Measurements from ENCODE around the gene C12orf76.
"Not testable (repeated sequence)": the region's sequence is repeated elsewhere in the genome, so short reads cannot be mapped to it uniquely, and the experiment has no call there.

Gene C12orf76, protein sequence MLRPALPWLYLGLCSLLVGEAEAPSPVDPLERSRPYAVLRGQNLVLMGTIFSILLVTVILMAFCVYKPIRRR

DNA sequence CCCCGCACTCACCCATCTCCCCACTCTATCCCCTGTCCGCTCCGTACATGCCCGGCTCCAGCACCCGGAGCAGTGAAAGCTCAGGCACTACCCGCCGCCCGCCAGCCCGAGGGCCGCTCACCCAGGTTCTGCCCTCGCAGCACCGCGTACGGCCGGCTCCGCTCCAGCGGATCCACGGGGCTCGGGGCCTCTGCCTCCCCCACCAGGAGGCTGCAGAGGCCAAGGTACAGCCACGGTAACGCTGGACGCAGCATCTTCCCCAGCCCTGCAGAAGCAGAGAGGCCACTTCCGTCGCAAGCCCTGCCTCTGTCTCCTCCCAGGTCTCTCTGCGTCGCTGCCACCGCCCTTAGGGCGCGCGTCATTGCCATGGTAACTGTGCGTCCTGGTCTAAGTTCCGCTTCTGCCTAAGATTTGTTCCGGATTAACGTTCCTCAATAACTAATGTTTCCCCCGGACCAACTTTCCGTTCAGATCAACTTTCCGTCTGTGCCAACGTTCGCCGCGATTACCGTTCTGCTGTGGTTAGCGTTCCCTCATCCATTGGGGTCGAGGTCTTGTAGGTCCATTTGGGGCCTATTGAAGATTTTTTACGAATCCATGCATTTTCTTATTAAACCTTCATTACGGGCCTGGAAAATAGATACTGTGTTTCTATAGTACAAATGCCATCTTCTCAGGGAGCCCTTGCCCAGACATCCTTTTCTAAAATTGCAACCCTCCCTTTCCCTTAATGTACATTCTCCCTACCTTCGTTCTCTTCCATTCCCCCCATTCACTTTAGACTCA is at the start of gene C12orf76:
Gene C12orf76, minus strand, starts transcription at position 281 of the 786 bp plus-strand sequence. Its CDS starts 27 bp downstream, at position 254.
- DNase-seq (ENCODE audit: low spot score): peak; percentile 92

DNA sequence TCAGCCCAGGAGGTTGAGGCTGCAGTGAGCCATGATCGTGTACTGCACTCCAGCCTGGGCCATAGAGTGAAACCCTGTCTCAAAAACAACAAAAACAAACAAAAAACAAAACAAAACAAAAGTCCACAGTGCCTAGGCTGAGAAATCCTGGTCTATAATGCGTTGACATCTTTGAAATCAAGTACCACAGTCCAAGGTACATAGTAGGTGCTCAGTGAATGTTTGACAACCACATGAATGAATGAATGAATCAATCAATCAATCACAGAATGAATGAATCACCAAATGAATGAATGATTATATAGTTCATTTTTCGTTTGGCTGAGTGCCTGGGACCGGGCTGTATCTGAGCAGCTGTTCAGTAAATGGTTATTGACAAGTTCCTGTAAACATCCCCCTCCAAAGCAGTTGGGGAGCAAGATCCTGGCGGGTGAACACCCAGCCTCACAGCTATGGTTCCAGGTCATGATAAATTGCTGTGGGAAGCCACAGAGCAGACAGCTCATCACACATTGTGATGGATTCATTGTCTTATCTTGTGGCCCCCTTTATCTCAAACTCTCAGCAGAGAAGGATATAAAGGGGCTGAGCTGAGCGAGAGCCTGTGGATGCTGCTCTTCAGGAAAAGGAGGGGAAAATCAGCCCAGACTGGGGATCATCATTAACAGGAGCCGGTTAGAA is 45.4 kb upstream of the C12orf76 start:
- no peak for DNase-seq (ENCODE audit: low spot score)

DNA sequence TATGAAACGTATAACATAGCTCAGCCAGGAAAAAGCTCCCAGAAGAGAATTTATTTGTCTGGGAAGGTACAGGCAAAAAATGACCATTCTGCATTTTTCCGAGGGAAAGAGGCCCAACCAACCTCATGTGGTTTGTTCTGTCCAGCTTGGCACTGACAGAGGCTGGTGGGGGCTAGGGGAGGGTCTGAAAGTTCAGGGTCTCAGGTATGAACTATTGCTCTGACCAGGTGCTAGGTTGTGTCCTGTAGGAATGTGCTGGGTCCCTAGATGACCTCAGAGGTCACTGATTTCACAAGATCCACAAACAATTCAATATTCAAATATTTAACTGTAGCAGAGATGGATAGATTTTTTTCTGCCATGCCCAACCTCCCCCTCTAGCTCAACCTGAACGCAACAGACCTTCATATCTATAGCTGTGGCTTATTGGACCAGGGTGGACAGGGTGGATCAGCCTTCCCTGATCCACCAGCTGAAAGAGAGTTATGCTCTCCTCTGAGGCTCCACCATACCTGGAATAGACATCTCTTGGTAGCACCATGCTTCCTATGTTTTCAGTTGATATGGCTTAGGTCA is 42.9 kb upstream of the C12orf76 start:
- no peak for DNase-seq (ENCODE audit: low spot score)

DNA sequence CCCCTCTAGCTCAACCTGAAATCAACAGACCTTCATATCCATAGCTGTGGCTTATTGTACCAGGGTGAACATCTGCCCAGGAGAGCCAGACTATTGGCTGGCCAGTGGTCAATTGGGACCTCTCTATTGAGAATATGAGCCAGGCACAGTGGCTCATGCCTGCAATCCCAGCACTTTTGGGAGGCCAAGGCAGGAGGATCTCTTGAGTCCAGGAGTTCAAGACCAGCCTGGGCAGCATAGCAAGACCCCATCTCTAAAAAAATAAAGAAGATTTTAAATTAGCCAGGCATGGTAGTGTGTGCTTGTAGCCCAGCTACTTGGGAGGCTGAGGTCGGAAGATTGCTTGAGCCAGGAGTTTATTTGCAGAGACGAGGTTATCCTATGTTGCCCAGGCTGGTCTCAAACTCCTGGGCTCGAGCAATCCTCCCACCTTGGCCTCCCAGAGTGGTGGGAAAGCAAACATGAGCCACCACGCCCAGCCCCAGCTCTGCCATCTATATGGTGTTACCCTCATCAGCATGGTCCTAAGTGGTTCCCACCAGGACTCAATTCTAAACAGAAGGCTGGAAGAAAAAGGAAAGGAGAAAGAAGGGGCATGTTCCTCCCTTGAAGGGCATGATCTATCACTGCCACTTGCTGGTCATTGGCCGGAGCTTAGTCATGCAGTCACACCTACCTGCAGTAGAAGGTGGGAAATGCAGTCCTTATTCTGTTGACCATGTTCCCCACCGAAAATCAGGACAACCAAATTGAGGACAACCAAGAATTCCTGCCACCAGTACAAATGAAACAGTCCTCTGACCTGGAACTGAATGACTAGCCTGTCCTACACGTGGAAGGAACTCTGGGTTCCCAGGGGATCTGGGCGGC is 42.2 kb upstream of the C12orf76 start:
- DNase-seq (ENCODE audit: low spot score): no peak

DNA sequence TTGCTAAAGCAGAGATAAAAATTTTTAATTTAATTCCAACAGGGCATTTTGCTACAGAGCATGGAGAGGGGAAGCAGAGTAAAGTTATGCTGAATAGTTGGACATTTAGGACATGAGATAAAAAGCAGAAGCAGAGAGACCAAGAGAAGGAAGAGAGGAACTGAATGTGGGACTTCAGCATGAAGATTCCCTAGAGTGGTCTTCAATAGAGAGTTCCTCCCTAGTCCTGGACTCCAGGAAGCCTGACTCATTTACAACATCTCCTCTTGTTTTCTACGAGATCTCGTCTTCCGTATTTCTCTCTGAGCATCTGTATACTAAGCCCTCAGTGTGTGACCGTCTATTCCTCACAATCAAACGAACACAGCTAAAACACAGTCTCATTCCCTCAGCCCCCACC is 40.6 kb upstream of the C12orf76 start:
- DNase-seq (ENCODE audit: low spot score): no peak

DNA sequence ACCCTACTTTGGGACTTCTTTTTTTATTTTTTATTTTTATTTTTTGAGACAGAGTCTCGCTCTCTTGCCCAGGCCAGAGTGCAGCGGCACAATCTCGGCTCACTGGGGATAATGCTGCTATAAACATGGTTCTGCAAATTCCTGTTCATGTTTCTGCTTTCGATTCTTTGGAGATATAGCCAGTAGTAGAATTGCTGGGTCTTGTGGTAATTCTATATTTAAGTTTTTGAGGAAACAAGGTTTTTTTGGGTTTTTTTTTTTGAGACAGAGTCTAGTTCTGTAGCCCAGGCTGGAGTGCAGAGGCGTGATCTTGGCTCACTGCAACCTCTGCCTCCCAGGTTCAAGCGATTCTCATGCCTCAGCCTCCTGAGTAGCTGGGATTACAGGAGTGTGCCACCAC is 39.9 kb upstream of the C12orf76 start:
- not testable (repeated sequence) for DNase-seq (ENCODE audit: low spot score)

DNA sequence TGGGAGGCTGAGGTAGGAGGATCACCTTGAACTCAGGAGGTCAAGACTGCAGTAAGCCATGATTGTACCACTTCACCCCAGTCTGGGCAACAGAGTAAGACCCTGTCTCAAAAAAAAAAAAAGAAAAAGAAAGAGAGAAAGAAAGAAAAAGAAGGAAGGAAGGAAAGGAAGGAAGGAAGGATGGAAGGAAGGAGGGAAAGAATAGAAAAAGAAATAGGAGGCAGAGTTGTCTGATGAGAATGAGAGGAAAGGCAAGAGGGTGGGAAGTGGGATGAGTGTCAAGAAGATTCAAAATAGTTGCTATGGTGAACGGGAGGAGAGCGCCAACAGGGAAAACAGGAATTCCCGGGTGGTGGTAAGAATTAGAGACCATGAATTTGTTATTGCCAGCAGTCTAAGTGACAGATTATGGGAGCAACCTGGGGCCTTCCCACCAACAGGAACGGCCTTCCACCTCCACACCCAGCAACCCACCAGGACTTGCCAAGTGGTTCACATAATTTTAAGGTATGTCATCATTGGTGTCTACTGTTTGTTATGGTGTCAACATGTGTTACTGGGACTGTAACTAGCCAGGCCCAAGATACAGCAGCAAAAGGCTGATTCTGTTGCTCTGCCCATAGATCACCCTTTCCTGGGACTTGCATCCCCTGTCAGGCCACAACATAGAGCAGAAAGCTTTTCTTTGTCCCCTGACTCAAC is 36.1 kb upstream of the C12orf76 start:
- DNase-seq (ENCODE audit: low spot score): no peak

DNA sequence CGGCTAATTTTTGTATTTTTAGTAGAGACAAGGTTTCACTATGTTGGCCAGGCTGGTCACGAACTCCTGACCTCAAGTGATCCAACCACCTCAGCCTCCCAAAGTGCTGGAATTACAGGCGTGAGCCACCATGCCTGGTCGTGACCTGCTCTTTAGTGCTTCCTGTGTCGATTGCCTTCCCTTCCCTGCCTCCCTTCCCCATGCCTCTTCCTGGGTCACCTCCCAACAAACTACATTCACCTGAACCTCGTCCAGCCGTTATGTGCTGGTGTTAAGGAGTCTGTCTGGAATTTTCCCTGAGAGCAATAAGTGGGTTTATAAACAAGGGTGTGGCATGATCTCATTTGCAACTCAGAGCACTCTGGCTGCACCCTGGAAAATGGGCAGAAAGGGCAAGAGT is 32.1 kb upstream of the C12orf76 start:
- DNase-seq (ENCODE audit: low spot score): no peak

DNA sequence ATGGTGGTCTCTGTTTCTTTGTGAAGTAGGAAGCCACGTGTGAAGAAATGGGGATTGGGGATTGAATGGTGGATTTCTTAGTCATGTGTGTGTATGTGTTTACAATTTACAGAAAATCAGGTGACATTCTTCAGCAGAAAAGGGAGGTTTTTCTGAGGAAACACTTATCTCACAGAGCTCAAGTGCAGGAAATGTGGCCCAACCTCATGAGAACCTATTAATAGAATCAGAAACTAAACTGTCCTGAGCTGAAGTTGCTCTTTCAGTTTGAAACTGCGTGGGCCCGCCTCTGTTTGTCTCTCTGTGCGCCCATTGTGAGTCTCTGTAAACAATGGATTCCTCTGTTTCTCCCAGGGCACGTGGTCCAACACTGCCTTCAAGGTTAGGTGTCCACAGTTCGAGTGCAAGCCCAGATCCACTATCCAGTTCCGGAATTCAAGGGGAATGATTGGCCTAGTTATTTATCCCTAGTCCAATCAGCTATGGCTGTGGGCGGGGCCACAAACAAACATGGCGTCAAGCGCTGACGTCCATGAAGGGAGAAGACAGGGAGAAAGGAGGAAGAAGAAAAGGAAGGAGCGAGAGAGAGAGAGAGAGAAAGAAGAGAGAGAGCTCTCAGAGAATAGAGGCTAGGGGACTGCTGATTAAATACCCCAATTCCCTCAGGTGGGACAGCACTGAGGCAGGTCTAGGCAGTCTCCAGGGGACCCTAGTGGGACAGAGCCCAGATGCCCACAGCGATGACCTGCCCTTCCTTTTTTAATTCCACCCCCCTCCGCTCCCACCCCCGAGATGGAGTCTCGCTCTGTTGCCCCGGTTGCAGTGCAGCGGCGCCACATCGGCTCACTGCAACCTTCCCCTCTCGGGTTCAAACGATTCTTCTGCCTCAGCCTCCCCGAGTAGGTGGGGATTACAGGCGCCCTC is 31.4 kb upstream of the C12orf76 start:
- DNase-seq (ENCODE audit: low spot score): no peak

DNA sequence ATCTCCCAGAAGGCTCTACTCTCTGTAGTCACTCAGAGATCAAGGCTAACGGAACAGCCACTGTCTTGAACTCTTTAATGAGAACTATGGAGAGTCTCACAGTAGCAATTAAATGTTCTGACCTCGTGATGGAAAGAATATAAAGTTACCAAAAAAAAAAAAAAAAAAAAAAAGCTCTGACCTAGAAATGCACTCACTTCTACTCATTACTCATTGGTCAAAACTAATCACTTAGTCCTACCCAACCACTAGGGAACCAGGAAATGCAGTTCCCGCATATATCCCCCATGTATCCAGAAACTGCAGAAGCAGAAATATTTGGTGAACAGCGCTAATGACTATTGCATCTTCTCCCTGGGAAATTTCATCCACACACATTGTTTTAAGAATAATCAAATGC is 29.5 kb upstream of the C12orf76 start:
- no peak for DNase-seq (ENCODE audit: low spot score)

DNA sequence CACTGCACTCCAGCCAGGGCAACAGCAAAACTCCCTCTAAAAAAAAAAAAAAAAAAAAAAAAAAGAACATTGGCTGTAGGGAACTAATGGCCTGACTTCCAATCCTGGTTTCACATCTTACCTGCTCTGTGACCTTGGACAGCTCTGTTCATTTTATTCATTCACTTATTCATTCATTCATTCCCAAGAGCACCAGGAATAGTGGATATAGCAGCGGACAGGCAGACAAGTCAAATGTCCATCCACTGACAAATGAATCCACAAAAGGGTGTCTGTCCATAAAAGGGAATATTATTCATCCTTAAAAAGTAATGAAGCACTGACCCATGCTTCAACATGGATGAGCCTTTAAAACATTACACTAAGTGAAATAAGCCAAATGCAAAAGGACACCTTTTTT is 27.6 kb upstream of the C12orf76 start:
- no peak for DNase-seq (ENCODE audit: low spot score)

DNA sequence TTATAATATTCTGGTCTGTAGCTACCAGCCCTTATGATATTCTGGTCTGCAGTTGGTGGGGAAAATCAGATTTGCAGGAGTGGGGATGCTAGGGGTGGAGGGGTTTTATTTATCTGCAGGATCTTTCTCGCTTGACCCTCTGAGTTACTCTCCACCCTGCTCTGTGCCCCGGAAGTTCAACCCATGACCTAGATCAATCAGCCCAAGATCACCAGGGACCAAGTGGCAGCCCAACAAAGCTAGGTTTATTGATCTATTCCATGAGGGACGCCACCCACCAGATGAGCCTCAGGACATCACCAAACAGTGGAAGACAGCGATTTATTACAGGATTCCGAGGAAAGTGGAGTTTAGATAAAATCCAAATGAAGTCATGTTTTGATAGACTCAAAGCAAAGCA is 25.8 kb upstream of the C12orf76 start:
- no peak for DNase-seq (ENCODE audit: low spot score)

DNA sequence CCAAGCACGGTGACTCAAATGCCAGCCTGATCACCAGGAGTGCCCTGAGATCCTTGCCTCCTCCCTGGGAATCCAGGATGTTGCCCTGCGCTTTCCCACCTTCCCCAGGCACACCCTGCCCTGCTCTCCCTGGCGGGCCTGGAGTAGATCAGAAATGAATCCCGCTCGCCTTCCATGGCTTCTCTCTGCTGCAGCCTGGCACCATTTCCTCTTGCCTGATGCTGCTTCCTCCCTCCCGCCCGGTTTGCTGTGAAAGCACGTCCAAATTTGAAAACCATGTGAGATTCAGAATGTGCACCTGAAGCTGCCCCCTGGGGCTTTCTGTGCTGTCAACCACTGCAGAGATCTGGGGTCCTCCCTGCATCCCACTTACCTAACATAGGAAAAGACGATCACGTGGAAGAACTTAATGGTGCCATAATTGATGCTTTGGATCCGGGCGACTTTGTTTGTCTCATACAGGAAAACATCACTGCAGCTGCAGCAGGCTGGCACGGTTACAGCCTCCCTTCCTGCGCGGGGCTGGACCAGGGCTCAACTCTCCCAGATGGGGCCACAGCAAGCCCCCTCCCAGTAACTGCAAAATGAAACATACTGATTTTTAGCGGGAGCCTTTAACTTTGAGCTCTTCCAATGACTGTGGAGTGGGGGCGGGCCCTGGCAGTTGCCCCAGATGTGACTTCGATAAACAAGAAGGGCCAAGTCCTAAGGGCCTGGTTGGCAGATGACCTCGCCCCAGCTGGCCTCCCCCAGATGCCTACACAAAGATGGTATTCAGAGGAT is 24.9 kb upstream of the C12orf76 start:
- peak; percentile 48 for DNase-seq (ENCODE audit: low spot score)

DNA sequence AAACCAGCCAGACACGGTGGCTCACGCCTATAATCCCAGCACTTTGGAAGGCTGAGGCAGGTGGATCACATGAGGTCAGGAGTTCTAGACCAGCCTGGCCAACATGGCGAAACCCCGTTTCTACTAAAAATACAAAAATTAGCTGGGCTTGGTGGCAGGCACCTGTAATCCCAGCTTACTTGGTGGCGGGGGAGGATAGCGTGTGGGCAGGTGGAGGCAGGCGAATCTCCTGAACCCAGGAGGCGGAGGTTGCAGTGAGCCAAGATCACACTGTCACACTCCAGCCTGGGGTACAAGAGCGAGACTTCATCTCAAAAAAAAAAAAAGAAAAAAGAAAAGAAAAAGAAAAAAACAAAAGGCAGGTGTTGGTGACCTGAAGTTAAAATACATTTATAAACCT is 24.3 kb upstream of the C12orf76 start:
- not testable (repeated sequence) for DNase-seq (ENCODE audit: low spot score)

DNA sequence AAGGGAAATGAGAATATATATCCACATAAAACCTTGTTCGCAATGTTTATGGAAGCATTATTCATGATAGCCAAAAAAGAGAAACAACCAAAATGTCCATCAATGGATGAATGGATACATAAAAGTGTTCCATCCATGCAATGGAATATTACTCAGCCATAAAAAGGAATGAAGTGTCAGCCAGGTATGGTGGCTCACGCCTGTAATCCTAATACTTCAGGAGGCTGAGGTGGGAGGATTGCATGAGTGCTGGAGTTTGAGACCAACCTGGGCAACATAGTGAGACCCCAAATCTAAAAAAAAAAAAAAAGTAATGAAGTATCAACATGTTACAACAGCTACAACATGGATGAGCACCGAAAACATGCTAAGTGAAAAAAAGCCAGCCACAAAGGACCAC is 23.6 kb upstream of the C12orf76 start:
- no peak for DNase-seq (ENCODE audit: low spot score)

DNA sequence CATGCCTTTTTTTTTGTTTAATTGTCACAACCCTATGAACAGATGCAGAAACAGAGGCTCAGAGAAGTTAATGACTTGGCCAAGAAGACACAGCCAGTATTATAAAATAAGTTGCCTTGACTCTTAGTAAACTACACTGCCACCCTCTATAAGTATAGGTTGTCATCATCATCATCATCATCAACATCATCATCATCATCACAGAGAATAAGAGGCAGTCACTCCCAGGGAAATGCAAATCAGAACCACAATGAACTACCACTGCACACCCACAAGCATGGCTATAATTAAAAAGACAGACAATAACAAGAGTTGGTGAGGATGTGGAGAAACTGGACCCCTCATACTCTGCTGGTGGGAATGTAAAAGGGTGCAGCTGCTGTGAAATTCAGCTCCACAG is 23.2 kb upstream of the C12orf76 start:
- DNase-seq (ENCODE audit: low spot score): no peak

DNA sequence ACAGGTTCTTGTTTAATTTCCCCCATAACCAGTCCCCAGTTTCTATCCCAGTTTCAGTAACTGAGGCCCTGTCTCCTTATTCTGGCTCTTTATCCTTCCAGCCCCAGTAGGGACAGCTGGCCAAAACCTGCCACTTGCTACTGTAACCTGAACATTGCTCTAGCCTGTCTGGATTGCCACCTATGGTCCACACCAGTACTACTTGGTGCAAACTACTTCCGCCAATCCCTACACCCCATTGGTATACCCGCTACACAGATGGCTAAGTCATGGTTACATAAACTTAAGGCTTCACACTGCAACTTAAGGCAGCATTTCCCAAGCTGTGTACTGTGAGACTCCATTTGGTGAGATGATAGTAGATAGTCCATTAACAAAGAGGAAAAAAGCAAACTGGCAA is 20.3 kb upstream of the C12orf76 start:
- no peak for DNase-seq (ENCODE audit: low spot score)

DNA sequence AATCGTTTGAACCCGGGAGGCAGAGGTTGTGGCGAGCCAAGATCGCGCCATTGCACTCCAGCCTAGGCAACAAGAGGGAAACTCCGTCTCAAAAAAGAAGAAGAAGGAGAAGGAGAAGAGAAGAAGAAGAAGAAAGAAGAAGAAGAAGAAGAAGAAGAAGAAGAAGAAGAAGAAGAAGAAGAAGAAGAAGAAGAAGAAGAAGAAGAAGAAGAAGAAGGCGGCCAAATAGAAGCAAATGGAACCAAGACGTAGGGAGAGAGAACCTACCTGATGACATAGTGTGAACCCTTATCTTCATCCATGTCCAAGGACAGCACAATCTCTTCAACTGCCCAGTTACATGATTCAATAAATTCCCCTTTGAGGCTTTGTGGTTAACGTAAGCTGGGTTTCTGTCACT is 19.8 kb upstream of the C12orf76 start:
- not testable (repeated sequence) for DNase-seq (ENCODE audit: low spot score)

DNA sequence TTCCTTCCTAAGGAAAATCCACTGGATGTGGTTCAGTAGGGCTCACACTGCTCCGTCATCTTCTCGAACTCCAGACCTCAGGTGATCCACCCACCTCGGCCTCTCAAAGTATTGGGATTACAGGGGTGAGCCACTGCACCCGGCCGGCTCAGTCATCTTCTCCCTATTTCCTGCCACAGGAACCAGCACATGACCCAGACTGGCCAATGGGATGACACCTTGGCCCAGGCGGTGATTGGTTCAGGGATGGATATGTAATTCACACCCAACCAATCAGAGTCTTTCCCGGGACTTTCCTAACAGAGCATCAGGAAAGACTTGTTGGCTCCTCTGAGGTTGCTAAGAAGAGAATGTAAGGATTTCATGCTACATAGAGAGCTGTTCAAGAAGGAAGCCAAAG is 19.2 kb upstream of the C12orf76 start:
- no peak for DNase-seq (ENCODE audit: low spot score)

DNA sequence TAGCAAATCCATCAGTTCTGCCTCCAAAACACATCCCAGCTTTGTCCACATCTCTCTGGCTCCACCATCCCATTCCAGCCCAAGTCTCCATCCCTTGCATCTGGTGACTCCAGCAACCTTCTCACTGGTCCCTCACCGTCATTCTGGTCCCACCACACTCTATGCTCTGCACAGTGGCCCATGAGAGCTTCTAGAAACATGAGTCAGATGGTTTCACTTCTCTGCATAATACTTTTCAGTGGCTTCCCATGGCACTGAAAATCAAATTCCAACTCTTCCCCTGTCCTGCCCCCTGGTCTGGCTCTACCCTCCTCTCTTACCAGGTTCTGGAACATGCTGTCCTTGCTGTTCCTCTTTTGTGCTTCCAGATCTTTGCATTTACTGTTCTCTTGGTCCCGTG is 17.2 kb upstream of the C12orf76 start:
- no peak for DNase-seq (ENCODE audit: low spot score)
